H9 (cell line): ENCODE results near the gene WDR77. TPM values are rescaled to one million over a fixed set of nuclear protein-coding genes. Genes with fewer than 3 reads are reported as not detected.

ENCODE experiments used
- DNase-seq: peaks from one replicate; pipeline ENCODE4 v3.0.0-alpha.2; 2017
- H2AFZ ChIP-seq: one replicate; pipeline ENCODE4 v1.6.1; 2013; ENCODE audit warnings: mild to moderate bottlenecking, low read length, control low read depth, moderate library complexity
- H2AK5ac ChIP-seq: 2 replicates; pipeline ENCODE4 v1.6.1; 2013; ENCODE audit warnings: low read length, control low read depth, mixed read lengths; ENCODE audit not compliant: insufficient read length
- H2BK120ac ChIP-seq: one replicate; pipeline ENCODE4 v1.6.1; 2013; ENCODE audit warnings: low read depth, mild to moderate bottlenecking, low read length, control low read depth, inconsistent platforms; ENCODE audit not compliant: poor library complexity, severe bottlenecking
- H2BK12ac ChIP-seq: 2 replicates; pipeline ENCODE4 v1.6.1; 2013; ENCODE audit warnings: low read length, control low read depth, mixed read lengths, low read depth; ENCODE audit not compliant: insufficient read length
- H2BK15ac ChIP-seq: 2 replicates; pipeline ENCODE4 v1.6.1; 2013; ENCODE audit warnings: low read depth, low read length, control low read depth
- H2BK20ac ChIP-seq: one replicate; pipeline ENCODE4 v1.6.1; 2013; ENCODE audit warnings: low read depth, mild to moderate bottlenecking, low read length, control low read depth, inconsistent platforms; ENCODE audit not compliant: poor library complexity, severe bottlenecking
- H2BK5ac ChIP-seq: 2 replicates; pipeline ENCODE4 v1.6.1; 2013; ENCODE audit warnings: low read length, control low read depth, mixed read lengths; ENCODE audit not compliant: insufficient read length
- H3K14ac ChIP-seq: 2 replicates; pipeline ENCODE4 v1.6.1; 2013; ENCODE audit warnings: low read length, control low read depth; ENCODE audit not compliant: insufficient read depth
- H3K18ac ChIP-seq: 2 replicates; pipeline ENCODE4 v1.6.1; 2013; ENCODE audit warnings: low read depth, mild to moderate bottlenecking, mixed read lengths, low read length, control low read depth; ENCODE audit not compliant: insufficient read length
- H3K23ac ChIP-seq: 2 replicates; pipeline ENCODE4 v1.6.1; 2013; ENCODE audit warnings: low read length, control low read depth, mixed read lengths, low read depth; ENCODE audit not compliant: insufficient read length
- H3K23me2 ChIP-seq: 2 replicates; pipeline ENCODE4 v1.6.1; 2013; ENCODE audit warnings: low read depth, mild to moderate bottlenecking, mixed read lengths, low read length, control low read depth; ENCODE audit not compliant: insufficient read length, poor library complexity, severe bottlenecking
- H3K27ac ChIP-seq: 2 replicates; pipeline ENCODE4 v1.5.1; 2013; ENCODE audit warnings: low read length, control low read depth, mixed read lengths, low read depth; ENCODE audit not compliant: insufficient read length
- H3K27me3 ChIP-seq: 2 replicates; pipeline ENCODE4 v1.6.1; 2013; ENCODE audit warnings: low read length, control low read depth, inconsistent platforms; ENCODE audit not compliant: insufficient read depth
- H3K4ac ChIP-seq: 2 replicates; pipeline ENCODE4 v1.6.1; 2013; ENCODE audit warnings: low read depth, mild to moderate bottlenecking, control low read depth, inconsistent platforms, low read length, moderate library complexity
- H3K4me1 ChIP-seq: 2 replicates; pipeline ENCODE4 v1.6.1; 2013; ENCODE audit warnings: low read length, control low read depth, inconsistent platforms; ENCODE audit not compliant: insufficient read depth
- H3K4me2 ChIP-seq: 2 replicates; pipeline ENCODE4 v1.6.1; 2013; ENCODE audit warnings: low read length, control low read depth, mixed read lengths; ENCODE audit not compliant: insufficient read length, insufficient read depth
- H3K56ac ChIP-seq: 2 replicates; pipeline ENCODE4 v1.6.1; 2013; ENCODE audit warnings: low read depth, mild to moderate bottlenecking, mixed read lengths, low read length, control low read depth; ENCODE audit not compliant: insufficient read length
- H3K79me1 ChIP-seq: 2 replicates; pipeline ENCODE4 v1.6.1; 2013; ENCODE audit warnings: low read depth, mild to moderate bottlenecking, moderate library complexity, low read length, control low read depth, inconsistent platforms; ENCODE audit not compliant: insufficient read depth, poor library complexity, severe bottlenecking
- H3K79me2 ChIP-seq: 2 replicates; pipeline ENCODE4 v1.6.1; 2013; ENCODE audit warnings: low read length, control low read depth, inconsistent platforms; ENCODE audit not compliant: insufficient read depth
- H3K9ac ChIP-seq: 2 replicates; pipeline ENCODE4 v1.6.1; 2013; ENCODE audit warnings: low read length, control low read depth, mixed read lengths; ENCODE audit not compliant: insufficient read length; ENCODE audit errors: extremely low read depth
- H3K9me3 ChIP-seq: one replicate; pipeline ENCODE4 v1.6.1; 2013; ENCODE audit warnings: low read depth, low read length, inconsistent platforms; ENCODE audit not compliant: control insufficient read depth
- H3T11ph ChIP-seq: one replicate; pipeline ENCODE4 v1.6.1; 2013; ENCODE audit warnings: mild to moderate bottlenecking, low read length, control low read depth, inconsistent platforms
- H4K20me1 ChIP-seq: one replicate; pipeline ENCODE4 v1.6.1; 2013; ENCODE audit not compliant: control insufficient read depth, insufficient read length, insufficient read depth
- H4K5ac ChIP-seq: 2 replicates; pipeline ENCODE4 v1.6.1; 2013; ENCODE audit warnings: low read depth, mild to moderate bottlenecking, mixed read lengths, low read length, control low read depth; ENCODE audit not compliant: insufficient read length
- H4K8ac ChIP-seq: replicated peaks from 2 replicates; pipeline ENCODE4 v1.6.1; 2013; ENCODE audit warnings: low read length, control low read depth, mixed read lengths, low read depth; ENCODE audit not compliant: insufficient read length
- H4K91ac ChIP-seq: 2 replicates; pipeline ENCODE4 v1.6.1; 2013; ENCODE audit warnings: low read depth, mild to moderate bottlenecking, moderate library complexity, mixed read lengths, low read length, control low read depth; ENCODE audit not compliant: insufficient read length
- H3K27ac Mint-ChIP-seq, 3 experiments: 2 replicates in 2 of 3; 3 replicates in 1 of 3; pipeline ENCODE4 v1.8.0; 2020 to 2021; ENCODE audit warnings: mixed read lengths in 3 of 3, mild to moderate bottlenecking in 1 of 3, moderate library complexity in 1 of 3
- H3K27me3 Mint-ChIP-seq: 2 replicates; pipeline ENCODE4 v1.8.0; 2021; ENCODE audit warnings: low read depth, mild to moderate bottlenecking, moderate library complexity, mixed read lengths
- H3K36me3 Mint-ChIP-seq, 3 experiments: 2 replicates in 2 of 3; 3 replicates in 1 of 3; pipeline ENCODE4 v1.8.0; 2020 to 2021; ENCODE audit warnings: low read depth in 3 of 3, mixed read lengths in 3 of 3; ENCODE audit not compliant: insufficient read depth in 1 of 3
- H3K4me1 Mint-ChIP-seq, 2 experiments: 2 replicates each; pipeline ENCODE4 v1.8.0; 2020; ENCODE audit warnings: mixed read lengths in 2 of 2
- H3K4me3 Mint-ChIP-seq, 2 experiments: 2 replicates in 1 of 2; 3 replicates in 1 of 2; pipeline ENCODE4 v1.8.0; 2020 to 2021; ENCODE audit warnings: mild to moderate bottlenecking in 2 of 2, mixed read lengths in 2 of 2, moderate library complexity in 1 of 2
- H3K9me3 Mint-ChIP-seq, 2 experiments: 2 replicates in 1 of 2; 3 replicates in 1 of 2; pipeline ENCODE4 v1.8.0; 2020; ENCODE audit warnings: mild to moderate bottlenecking in 2 of 2, mixed read lengths in 2 of 2, moderate library complexity in 1 of 2
- WGBS: extraction: QIAGEN DNeasy Blood & Tissue Kit; methylation state at CpG from one replicate; pipeline ENCODE4 v1.1.7; 2013; ENCODE audit warnings: missing lambda C conversion rate, low lambda C conversion rate, mixed read lengths; ENCODE audit not compliant: insufficient read length; ENCODE audit errors: extremely low coverage; 5-methylcytosine and 5-hydroxymethylcytosine counted together
- total RNA-seq: library from RNA; stranded (reverse); gene quantifications from 2 replicates; pipeline ENCODE4 v1.2.1, GENCODE V29; 2021
- TF ChIP-seq, protein P1 (sequence below): fragments of 200-600 bp; sonication (generic); conservative IDR thresholded peaks from 3 replicates; pipeline ENCODE4 v1.8.0; 2021; ENCODE audit warnings: antibody characterized with exemption, mild to moderate bottlenecking

Gene WDR77
- total RNA-seq, 1 experiment from 2014 or later, result 70.9 TPM

DNA sequence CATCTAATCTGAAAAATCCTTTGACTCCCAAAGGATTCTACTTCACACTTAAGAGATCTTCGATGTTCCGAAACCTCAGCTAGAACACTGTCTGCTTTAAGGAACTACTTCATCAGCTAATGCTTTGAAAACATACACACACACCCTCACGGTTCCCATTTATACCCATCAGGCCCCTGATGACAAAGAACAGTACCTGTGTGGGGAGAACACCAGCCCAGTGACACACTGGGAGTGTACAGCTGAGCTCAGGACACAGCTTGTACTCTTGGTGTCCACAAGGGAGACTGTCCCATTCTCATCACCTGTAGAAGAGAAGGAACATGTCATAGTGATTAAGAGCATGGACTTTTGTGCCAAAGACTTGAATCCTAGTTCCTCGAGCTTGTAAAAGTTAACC, 6.6 kb downstream of the WDR77 start:
- H4K20me1 ChIP-seq, result no peaks in the 10 kb centered on the region
- no peak overlapping the region for H3K4me3 Mint-ChIP-seq
- no peak overlapping the region for H2BK120ac ChIP-seq
- no peaks in the 10 kb centered on the region for H3K23me2 ChIP-seq
- TF ChIP-seq, protein P1, sequence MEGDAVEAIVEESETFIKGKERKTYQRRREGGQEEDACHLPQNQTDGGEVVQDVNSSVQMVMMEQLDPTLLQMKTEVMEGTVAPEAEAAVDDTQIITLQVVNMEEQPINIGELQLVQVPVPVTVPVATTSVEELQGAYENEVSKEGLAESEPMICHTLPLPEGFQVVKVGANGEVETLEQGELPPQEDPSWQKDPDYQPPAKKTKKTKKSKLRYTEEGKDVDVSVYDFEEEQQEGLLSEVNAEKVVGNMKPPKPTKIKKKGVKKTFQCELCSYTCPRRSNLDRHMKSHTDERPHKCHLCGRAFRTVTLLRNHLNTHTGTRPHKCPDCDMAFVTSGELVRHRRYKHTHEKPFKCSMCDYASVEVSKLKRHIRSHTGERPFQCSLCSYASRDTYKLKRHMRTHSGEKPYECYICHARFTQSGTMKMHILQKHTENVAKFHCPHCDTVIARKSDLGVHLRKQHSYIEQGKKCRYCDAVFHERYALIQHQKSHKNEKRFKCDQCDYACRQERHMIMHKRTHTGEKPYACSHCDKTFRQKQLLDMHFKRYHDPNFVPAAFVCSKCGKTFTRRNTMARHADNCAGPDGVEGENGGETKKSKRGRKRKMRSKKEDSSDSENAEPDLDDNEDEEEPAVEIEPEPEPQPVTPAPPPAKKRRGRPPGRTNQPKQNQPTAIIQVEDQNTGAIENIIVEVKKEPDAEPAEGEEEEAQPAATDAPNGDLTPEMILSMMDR, result no peak
- H3K4me1 Mint-ChIP-seq, result peaks cover 1 to 6% of the 10 kb centered on the region in 2 experiments; a peak in 3 of 4 replicates
- H3K36me3 Mint-ChIP-seq, result peaks cover 46 to 90% (median 77%) of the 10 kb centered on the region in 3 experiments; a peak in 6 of 7 replicates
- H4K91ac ChIP-seq, result no peak overlapping the region
- no peak overlapping the region for H3K27ac ChIP-seq
- H3K79me2 ChIP-seq, result peaks cover 2% of the 10 kb centered on the region; the same call in 1 of the 2 replicates
- no peak for DNase-seq
- no peak overlapping the region for H2AK5ac ChIP-seq
- H3K9me3 ChIP-seq, result no peaks in the 10 kb centered on the region
- H4K8ac ChIP-seq, result no peak overlapping the region
- H4K5ac ChIP-seq, result no peak overlapping the region
- H2BK15ac ChIP-seq, result no peak overlapping the region
- H3K4ac ChIP-seq, result no peak overlapping the region
- no peak overlapping the region for H3K23ac ChIP-seq
- H3K18ac ChIP-seq, result no peak overlapping the region
- H3K79me1 ChIP-seq, result peaks cover 12% of the 10 kb centered on the region
- no peak overlapping the region for H2BK20ac ChIP-seq
- no peaks in the 10 kb centered on the region for H3K9me3 Mint-ChIP-seq
- H3K4me1 ChIP-seq, result no peaks in the 10 kb centered on the region
- no peak overlapping the region for H2AFZ ChIP-seq
- no peak overlapping the region for H3K27ac Mint-ChIP-seq
- no peak overlapping the region for H2BK12ac ChIP-seq
- no peak overlapping the region for H3K9ac ChIP-seq
- no peak overlapping the region for H3K56ac ChIP-seq
- no peak overlapping the region for H2BK5ac ChIP-seq
- H3K27me3 Mint-ChIP-seq, result no peaks in the 10 kb centered on the region
- no peak overlapping the region for H3T11ph ChIP-seq
- no peak overlapping the region for H3K14ac ChIP-seq
- no peaks in the 10 kb centered on the region for H3K27me3 ChIP-seq
- H3K4me2 ChIP-seq, result no peak overlapping the region
- WGBS, result no CpG with 5 or more reads among the region's 4 CpGs
